Umbilical cord (tissue), 2 donors: ENCODE data around the gene CNTNAP2. TPM values are rescaled to one million over a fixed set of nuclear protein-coding genes. Genes with fewer than 3 reads are reported as not detected.

Source experiments
- DNase-seq: peaks from one replicate; pipeline ENCODE4 v3.0.0-alpha.2; 2015; ENCODE audit warnings: low spot score
- total RNA-seq: library from RNA; depleted of rRNA; stranded (reverse); fragments of >200 nt; gene quantifications from one replicate; pipeline ENCODE4 v1.2.3, GENCODE V29; 2014; ENCODE audit warnings: low replicate concordance; ENCODE audit not compliant: insufficient read depth

CNTNAP2 gene
- total RNA-seq, 1 donor from 2014 or later = 81.1 TPM

DNA sequence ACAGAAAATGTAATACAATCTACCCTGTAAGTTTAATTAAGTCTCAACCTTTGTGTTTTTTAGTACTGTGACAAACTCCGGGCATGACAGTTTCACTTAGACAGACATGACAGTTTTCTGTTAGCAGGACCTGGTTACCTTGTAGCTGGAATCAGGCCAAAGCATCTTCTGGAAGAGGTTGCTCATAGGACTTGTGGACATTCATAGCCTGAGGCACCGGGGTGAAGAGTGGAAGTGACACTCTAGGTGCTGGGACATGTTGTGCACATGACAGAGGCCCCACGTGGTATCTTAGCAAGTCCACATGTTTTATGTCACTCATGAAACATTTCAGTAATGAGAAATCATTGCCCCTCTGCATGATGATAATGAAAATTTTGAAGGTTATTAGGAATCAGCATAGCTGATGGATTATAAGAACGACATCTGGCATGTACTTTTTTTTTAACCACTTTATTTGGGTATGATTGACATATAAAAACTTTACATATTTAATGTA lies 441.4 kb downstream of the CNTNAP2 start:
- peak; percentile 44 for DNase-seq

DNA sequence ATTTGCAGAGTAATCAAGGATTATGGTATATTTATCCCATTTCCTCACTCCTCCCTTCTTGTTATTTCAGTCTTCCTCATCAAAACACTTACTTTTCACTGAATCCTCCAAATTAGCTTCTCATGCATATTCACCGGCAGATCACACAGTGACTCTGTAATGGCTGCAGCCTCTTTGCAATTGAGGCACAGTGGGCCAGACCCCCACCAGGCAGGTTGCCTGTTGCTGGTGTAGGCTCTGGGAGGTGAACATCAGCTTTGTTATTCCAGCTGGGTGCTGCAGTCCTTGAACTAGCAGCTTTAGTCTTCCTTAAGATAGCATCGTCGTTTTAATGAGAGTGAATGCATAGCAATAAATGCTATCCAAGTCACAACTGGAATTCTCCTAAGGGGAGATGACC lies 449.3 kb downstream of the CNTNAP2 start:
- no peak for DNase-seq

DNA sequence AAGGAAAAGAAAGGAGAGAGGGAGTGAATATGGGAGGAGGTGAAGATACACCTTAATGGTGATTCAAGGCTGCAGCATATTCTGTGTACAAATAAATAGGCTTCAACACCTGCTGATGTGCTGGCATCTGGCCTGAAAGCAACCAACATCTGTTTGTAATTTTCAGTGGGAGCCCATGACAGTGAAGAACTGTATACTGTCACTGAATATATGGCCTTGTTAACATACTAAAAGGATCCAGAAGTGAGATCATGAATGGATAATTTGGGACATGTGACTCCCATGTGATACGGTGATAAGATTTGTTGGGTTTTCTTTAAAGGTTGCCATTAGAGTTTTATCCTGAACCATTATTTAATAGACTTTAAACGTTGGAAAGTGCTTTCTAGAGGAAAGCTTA lies 459.3 kb downstream of the CNTNAP2 start:
- DNase-seq = no peak

DNA sequence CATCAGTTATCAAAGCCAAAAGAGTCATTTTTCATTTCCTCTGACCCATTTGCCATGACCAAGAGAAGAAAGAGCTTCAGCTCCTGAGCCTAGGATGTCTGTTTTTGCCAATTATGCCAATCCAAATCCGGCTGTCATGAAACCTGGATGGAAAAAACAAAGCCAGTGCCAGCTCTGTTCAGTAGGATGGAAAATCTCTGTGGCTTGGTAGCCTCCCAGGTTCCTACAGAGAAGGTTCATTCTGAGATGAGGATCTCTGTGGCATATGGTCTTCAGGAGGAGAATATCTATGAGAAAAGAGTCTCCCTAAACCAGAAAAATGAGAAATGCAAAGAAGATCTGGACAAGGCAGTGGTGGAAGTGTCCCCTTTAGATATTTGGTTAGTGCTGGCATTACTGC lies 475.4 kb downstream of the CNTNAP2 start:
- DNase-seq = no peak

DNA sequence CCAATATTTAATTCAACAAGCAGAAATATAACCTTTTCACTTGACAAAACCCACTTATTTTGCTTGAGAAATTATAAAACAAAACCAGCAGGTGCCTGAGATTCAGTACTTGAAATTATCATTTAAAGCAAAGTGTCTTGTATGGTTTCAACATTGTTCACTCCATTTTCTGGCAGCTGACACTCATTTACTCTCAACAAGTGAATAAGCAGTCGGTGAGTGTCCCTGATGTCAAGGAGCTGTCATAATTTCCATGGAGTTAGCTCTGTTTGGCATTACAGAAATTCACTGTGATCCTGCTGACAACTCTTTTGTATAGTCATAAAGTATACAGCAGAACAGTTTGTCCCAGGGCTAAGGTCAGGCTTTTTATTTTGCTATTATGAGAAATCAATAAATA lies 490.0 kb downstream of the CNTNAP2 start:
- no peak for DNase-seq

DNA sequence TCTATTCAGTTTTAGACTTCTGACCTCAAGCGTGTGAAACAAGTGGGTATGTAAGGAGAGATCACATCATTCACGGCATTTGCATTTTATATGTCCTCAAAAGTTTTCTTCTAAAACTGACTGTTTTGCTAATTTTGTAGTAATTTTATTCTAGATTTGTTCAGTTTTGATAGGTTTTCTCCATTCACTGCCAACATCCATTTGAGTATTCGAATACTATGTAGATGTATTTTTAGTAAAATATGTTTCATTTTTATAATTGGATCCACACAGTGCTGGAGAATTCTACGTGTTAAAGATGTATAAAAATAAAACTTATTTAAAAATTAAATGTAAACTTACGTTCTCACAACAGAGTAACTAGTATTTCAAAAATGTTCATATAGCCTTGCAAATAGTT lies 503.0 kb downstream of the CNTNAP2 start:
- no peak for DNase-seq

DNA sequence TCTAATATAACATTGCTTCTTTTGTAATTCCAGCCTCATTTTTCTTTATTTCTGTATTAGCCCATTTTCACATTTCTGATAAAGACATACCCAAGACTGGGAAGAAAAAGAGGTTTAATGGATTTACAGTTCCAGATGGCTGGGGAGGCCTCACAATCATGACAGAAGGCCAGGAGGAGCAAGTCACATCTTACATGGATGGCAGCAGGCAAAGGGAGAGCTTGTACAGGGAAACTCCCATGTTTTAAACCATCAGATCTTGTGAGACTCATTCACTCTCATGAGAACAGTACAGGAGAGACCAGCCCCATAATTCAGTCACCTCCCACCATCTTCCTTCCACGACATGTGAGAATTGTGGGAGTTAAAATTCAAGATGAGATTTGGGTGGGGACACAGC lies 510.3 kb downstream of the CNTNAP2 start:
- no peak for DNase-seq

DNA sequence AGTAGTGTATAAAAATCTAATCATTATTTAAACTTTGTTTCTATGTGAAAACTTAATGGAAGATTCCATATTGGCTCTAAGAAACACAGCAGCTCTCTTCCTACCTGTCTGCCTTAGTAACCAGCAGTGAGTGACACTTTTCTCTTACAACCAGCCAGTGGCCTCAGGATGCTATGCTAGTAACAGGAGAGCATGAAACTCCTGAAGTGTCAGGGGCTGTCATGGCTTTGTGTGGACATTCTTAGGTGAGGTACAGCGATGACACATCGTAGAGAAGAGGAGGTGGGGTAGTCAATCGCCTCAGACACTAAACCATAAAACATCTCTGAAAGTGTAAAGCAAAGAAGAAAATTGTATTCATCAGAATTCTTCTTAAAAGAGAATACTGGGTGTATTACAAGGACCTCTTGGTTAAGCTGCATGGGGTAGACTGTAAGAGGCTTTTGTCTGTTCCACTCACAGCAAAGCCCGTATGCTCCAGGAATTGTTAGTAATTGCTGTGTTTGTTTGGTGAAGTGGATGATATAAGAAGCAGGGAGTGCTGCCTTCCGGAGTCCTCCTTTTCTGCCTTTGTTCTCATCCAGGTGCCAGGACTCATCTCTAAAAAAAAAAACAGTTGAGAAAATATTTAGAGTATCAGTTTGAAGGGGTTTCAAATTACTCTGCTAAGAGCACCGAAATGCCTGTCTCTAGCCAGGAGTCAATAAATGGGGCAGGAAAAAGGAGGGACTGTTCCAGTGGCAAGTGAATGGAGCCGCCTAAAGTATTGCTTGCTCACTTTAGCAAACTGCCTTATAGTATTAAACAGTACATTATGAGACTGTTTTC lies 518.8 kb downstream of the CNTNAP2 start:
- DNase-seq = no peak

DNA sequence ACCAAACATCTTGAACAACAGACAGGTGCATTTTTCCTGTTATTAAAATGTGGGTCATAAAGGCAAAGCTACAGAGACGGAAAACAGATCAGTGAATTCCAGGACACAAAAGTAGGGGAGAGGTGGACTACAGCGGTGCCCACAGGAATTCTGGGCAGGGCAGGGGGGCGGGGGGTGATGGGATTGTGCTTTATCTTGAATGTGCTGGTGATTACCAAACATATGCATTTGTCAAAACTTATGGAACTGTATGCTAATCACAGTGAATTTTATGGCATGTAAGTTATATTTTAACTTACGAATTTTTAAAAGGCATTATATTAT lies 519.4 kb downstream of the CNTNAP2 start:
- no peak for DNase-seq

DNA sequence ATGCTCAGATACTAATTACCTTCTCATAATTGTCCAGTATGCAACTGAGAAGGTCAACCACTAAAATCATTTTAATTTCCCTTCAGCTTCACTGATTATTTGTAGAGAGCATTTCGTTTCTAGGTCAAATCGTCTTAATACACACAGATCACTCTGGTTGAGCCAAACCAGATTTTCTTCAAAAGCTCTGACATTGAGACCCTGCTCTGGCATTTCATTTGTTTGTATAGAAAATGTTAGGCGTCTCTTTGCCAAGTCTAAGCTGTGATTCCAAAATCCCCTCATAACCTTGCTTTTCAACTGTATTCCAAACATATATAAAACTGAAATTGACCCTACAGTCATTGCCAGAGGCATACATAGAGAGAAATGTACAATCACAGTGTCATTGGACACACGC lies 520.0 kb downstream of the CNTNAP2 start:
- DNase-seq = peak; percentile 26

DNA sequence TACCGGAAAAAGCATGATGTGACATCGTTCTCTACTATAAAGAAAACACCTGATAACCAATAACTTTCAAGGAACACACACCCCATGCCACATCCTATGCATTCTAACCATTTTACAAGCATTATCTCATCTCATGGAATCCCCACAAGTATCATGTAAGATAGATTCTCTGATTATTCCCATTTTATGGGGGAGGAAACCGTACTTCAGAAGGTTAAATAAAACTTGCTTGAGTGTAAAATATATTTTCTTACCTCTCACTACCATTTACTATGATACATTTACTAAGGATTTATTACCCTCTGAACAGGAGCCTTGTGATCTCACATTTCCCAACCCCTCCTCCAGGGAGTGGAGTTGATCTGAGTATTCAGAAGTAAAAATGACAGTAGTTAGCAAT lies 522.7 kb downstream of the CNTNAP2 start:
- DNase-seq = no peak

DNA sequence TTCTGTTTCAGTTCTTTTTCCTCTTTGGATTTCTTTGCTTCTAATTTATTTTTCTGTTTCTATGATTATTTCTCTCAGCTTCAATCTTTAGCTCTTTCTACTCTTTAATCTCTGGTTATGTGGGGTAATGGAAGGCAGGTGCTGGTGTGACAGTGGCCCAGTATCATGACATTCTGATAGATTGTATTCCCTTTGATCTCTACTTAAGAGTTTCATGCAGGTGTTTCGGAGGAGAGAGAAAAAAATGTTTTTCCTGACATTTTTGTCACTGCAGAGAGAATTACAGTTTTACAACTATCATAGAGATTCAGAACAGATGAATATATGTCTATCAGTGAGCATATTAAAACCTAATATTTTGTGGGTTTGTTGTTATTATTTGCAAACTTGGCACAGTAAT lies 524.9 kb downstream of the CNTNAP2 start:
- DNase-seq = no peak

DNA sequence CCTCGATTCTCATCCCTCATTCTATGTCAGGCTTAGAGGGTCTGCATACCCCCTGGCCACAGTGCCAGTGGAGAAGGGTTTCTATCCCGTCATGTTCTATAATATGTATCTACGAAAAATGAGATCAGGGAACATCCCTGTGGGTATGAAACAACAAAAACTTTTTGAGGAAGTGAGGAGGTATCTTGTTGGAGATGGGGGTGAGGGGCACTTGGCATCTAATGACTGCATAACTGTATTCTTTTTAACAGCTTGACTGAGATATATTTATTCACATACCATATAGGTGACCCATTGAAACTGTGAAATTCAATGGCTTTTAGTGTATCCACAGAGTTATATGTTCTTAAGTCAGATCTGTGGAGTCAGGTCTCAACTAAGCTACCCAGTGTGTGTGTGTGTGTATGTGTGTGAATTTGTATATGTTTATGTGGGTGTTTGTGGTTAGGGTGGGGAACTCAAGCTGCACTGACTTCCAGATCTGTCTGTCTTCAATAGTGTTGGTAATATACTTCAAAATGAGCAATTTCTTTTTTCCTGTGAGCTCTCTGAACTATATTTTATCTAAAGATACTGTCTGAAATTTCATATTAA lies 528.9 kb downstream of the CNTNAP2 start:
- no peak for DNase-seq

DNA sequence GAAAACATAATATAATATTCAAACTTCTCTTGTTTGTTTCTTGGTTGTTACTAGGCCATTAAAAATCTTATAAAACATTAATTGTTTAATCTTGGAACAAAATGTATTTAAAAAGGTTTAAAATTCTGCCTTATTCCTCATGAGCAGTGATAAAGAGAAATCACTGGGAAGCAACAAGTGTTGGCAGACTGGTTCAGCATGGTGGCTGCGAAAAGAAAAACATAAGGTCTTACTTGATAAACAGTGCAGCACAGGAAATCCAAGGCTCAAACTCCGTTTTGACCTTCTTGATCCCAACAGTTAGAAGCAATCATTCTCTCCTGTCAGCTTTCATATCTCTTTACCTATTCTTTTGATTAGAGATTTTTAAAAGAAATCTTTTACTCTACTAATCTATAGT lies 530.8 kb downstream of the CNTNAP2 start:
- DNase-seq = peak; percentile 21

DNA sequence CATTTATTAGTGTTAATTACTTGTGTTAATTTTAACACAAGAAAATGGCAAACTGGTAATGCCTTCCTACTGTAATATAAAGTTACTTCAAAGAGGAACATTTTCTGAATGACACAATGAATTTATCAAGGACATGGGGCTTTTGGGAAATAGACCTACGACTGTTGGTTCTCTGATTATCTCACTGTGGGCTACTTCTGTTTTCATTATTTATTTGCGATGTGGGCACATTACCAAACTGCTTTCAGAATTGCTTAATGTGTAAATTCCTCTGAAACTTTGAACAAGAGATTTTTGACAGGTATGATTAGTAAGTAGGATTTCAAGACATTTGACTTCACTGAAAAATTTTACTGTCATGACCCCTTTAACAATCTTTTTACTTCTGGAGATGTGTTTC lies 535.6 kb downstream of the CNTNAP2 start:
- DNase-seq = no peak

DNA sequence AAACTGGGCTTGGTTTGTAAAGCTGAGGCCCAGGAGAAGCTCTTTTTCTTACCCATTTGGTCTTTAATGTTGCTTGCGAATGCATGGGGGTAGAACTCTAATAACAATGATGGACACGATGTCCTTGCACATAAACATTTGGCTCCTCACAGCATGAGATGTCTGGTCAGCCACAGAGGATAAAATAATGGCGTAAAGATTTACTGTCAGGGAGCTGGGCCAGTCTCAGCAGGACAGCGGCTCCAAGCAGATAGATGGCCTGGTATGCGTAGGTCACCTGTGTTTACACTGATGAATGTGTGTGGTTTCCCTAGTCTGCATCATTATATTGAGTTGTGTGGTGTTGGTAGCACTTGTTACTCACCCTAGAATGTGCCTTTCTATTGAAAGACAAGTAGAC lies 537.4 kb downstream of the CNTNAP2 start:
- no peak for DNase-seq

DNA sequence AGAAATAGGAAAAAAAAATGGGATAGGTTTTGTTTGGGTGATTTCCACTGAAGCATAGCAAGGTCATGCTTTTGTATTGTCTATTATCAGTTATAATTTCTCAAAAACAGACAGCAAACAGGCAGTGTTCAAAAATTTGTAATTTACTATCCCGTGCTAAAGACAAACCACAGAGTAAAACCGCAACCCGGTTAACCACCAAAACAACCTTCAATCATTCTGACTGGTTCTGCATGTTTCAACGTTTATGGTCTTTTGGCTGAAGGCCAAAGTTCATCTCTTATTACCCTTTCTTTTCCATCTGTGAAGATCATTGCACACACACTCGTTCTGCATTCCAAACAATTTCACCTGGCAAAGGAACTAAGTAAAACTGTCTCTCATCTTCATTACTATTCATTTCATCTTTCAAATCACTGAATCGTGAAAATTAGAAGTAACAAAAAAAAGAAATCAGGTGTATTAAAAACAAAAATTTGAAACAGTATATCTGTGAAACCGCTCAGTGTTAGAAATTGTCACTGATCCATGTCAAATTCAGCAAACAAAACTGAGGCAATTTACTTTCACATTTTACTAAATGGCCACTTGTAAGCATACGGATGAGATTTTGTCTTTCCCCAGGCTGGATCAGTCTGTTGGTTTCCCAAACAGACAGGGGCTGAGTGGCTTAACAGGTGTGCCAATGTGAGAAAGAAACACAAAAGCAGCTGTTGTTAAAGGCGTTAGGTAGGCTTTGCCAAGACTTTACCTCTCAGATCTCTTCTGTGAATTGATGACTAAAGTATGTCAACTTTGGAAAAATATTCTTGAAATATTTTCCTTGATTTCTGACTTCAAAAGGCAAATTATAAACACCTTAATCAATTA lies 539.6 kb downstream of the CNTNAP2 start:
- peak; percentile 50 for DNase-seq

DNA sequence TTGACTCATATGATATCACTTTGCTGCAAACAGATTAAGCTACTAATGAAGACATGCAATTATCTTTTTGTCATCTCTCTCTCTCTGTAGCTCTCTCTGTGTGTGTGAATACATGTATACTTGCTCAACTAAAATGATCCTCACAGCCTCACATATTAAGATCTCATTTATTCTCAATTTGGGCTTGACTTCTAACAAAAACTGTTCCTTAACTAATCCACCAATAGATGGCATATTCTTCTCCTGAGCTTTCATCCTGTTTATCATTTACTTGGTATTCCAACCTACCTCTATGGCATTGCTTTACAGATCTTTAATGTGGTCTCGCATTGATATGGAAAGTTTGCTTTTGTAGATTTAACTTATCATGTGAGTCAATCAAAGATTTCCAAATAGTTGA lies 540.4 kb downstream of the CNTNAP2 start:
- DNase-seq = no peak

DNA sequence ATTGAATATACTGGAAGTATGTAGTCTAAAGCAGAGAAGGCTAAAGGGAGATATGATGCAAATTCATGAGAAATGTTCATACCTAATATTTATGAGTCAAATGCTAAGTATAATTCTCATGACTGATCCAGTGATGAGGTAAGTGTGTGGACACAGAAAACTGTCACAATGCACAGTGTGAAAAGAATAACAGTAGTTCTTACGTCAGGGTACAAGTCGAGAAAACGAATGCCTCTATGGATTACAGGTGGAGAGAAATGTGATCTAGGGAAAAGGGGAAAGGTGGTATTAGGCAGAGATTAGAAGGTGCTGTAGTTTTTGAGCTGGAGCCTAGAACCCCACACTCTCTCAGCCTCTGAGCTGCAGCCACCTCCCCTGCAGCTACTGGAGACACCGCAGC lies 542.0 kb downstream of the CNTNAP2 start:
- DNase-seq = no peak

DNA sequence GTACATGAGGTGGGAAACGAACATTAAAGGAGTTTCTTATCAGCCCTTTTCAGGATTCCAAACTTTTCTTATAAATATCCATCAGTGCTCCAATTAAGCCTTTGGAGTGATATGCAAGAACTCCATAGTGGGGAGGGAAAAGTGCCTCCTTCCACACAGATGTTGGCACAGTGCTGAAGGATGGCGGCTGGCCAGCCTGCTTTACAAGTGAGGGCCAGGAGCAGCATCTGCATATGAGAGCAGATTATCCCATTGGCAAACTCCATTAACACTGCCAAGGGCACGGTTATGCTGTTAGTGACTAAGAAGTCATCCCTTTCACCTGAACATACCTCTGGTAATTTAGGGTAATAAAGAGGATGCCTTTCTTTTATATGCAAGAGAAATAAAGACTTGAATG lies 543.1 kb downstream of the CNTNAP2 start:
- no peak for DNase-seq

DNA sequence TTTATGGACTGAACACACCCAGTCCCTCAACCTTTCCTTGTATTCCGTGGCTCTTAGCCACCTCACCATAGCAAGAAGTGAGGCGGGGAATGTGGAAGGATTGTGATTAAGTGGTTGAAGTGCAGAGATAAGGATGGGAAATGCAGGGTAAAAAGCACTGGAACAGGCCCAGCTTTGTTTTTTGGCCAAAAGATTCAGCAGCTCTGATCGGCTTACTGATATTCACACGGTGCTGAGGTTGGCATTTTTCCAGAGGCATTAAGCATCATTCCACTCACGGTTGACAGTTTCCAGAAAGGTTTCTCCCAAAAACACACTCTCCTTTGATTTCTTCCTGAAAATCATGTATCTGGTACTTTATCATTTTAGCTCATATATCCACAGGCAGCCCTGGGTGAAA lies 544.2 kb downstream of the CNTNAP2 start:
- peak; percentile 69 for DNase-seq

DNA sequence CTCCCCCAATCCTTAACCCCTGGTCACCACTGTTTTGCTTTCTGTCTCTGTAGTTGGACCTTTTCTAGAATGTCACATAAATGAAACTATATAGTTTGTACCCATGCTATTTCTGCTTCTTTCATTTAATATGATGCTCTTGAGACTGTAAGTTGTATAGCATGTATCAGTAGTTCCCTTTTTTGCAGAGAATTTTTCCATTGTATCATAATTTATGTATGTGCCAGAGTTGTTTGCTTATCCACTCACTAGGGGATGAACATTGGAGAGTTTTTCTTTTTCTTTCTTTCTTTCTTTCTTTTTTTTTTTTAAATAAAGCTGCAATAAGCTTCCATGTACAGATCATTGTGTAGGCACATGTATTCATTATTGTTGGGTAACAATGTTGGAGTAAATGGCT lies 544.8 kb downstream of the CNTNAP2 start:
- DNase-seq = no peak

DNA sequence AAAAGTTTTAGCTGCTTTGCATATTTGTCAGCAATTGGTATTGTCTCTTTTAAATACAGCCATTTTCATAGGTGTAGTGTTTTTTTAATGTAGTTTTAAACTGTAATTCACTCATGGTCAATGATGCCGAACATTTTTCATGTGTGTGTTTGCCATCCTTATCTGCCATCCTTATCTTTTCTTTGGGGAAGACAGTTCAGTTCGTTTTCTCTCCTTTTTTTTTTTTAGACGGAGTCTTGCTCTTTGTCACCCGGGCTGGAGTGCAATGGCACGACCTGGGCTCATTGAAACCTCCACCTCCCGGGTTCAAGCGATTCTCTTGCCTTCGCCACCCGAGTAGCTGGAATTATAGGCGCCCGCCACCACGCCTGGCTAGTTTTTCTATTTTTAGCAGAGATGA lies 545.3 kb downstream of the CNTNAP2 start:
- DNase-seq = no peak
